ENCODE data around the gene TTLL6. TPM values are rescaled to one million over a fixed set of nuclear protein-coding genes. Genes with fewer than 3 reads are reported as not detected.

Gene TTLL6
- total RNA-seq, 1 experiment from 2014 or later: 3.4 TPM

DNA sequence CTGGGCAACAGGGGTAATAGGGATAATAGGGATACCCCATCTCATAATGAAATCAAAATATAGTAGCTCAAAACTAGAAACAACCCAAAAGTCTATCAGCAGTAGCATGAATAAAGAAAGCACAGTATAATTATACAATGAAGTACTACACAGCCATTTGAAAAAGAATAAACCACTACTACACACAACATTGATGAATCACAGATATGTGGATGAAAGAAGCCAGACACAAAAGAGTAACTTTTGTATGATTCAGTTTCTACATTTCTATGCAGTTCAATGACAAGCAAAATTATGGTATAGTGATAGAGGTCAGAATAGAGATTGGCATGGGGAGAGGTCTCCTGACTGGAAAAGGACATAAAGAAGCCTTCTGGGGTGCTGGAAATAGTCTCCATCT is 85.7 kb downstream of the TTLL6 start (continued):
- TF ChIP-seq, protein P1, sequence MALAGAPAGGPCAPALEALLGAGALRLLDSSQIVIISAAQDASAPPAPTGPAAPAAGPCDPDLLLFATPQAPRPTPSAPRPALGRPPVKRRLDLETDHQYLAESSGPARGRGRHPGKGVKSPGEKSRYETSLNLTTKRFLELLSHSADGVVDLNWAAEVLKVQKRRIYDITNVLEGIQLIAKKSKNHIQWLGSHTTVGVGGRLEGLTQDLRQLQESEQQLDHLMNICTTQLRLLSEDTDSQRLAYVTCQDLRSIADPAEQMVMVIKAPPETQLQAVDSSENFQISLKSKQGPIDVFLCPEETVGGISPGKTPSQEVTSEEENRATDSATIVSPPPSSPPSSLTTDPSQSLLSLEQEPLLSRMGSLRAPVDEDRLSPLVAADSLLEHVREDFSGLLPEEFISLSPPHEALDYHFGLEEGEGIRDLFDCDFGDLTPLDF (CRISPR knock-in tag; IDR thresholded peaks at IDR 0.05): no peak
- TF ChIP-seq, protein P2, sequence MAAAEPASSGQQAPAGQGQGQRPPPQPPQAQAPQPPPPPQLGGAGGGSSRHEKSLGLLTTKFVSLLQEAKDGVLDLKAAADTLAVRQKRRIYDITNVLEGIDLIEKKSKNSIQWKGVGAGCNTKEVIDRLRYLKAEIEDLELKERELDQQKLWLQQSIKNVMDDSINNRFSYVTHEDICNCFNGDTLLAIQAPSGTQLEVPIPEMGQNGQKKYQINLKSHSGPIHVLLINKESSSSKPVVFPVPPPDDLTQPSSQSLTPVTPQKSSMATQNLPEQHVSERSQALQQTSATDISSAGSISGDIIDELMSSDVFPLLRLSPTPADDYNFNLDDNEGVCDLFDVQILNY (CRISPR knock-in tag; IDR thresholded peaks at IDR 0.05): no peak
- TF ChIP-seq RELA (CRISPR knock-in tag; IDR thresholded peaks at IDR 0.05; ENCODE audit: borderline replicate concordance) (no peak), PRRX2 (CRISPR knock-in tag; IDR thresholded peaks at IDR 0.05) (no peak), KAT7 (CRISPR knock-in tag; IDR thresholded peaks at IDR 0.05; ENCODE audit: borderline replicate concordance) (no peak)

DNA sequence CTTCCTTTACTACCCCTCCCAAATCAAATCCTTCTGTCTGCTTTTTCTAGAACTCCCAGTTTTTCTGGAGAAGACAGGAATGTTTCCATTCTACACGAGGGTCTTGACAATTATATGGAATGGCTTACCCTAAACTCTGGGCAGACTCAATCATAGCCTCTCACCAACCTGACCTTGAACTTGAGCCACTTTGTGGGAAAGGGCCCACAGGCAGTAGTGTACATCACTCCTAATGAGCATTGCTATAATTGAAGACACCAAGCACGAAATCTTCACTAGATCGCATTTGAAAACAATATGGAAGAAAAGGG is 86.8 kb downstream of the TTLL6 start:
- POLR2A ChIA-PET: no interaction called here
- H3K4me3 Mint-ChIP-seq: no peak overlapping the region
- no peak for ATAC-seq
- TF ChIP-seq FOXP1 (CRISPR knock-in tag; IDR thresholded peaks at IDR 0.05; ENCODE audit: borderline replicate concordance) (no peak), ZNF317 (CRISPR knock-in tag; IDR thresholded peaks at IDR 0.05; ENCODE audit: borderline replicate concordance, low read depth) (no peak), JAZF1 (CRISPR knock-in tag; IDR thresholded peaks at IDR 0.05) (no peak), CREM (CRISPR knock-in tag; IDR thresholded peaks at IDR 0.05) (no peak), CTCF (IDR thresholded peaks at IDR 0.05) (no peak), GTF2I (CRISPR knock-in tag; conservative IDR thresholded peaks at IDR 0.05) (no peak), ZNF396 (CRISPR knock-in tag; IDR thresholded peaks at IDR 0.05; ENCODE audit: borderline replicate concordance) (no peak), MXD4 (CRISPR knock-in tag; IDR thresholded peaks at IDR 0.05; ENCODE audit: borderline replicate concordance) (no peak), KAT7 (CRISPR knock-in tag; IDR thresholded peaks at IDR 0.05; ENCODE audit: borderline replicate concordance) (no peak), NFATC4 (CRISPR knock-in tag; IDR thresholded peaks at IDR 0.05) (no peak), SMAD3 (CRISPR knock-in tag; IDR thresholded peaks at IDR 0.05; ENCODE audit: borderline replicate concordance) (no peak)
- TF ChIP-seq, protein P3, sequence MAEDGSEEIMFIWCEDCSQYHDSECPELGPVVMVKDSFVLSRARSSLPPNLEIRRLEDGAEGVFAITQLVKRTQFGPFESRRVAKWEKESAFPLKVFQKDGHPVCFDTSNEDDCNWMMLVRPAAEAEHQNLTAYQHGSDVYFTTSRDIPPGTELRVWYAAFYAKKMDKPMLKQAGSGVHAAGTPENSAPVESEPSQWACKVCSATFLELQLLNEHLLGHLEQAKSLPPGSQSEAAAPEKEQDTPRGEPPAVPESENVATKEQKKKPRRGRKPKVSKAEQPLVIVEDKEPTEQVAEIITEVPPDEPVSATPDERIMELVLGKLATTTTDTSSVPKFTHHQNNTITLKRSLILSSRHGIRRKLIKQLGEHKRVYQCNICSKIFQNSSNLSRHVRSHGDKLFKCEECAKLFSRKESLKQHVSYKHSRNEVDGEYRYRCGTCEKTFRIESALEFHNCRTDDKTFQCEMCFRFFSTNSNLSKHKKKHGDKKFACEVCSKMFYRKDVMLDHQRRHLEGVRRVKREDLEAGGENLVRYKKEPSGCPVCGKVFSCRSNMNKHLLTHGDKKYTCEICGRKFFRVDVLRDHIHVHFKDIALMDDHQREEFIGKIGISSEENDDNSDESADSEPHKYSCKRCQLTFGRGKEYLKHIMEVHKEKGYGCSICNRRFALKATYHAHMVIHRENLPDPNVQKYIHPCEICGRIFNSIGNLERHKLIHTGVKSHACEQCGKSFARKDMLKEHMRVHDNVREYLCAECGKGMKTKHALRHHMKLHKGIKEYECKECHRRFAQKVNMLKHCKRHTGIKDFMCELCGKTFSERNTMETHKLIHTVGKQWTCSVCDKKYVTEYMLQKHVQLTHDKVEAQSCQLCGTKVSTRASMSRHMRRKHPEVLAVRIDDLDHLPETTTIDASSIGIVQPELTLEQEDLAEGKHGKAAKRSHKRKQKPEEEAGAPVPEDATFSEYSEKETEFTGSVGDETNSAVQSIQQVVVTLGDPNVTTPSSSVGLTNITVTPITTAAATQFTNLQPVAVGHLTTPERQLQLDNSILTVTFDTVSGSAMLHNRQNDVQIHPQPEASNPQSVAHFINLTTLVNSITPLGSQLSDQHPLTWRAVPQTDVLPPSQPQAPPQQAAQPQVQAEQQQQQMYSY (CRISPR knock-in tag; IDR thresholded peaks at IDR 0.05): no peak
- TF ChIP-seq, protein P4, sequence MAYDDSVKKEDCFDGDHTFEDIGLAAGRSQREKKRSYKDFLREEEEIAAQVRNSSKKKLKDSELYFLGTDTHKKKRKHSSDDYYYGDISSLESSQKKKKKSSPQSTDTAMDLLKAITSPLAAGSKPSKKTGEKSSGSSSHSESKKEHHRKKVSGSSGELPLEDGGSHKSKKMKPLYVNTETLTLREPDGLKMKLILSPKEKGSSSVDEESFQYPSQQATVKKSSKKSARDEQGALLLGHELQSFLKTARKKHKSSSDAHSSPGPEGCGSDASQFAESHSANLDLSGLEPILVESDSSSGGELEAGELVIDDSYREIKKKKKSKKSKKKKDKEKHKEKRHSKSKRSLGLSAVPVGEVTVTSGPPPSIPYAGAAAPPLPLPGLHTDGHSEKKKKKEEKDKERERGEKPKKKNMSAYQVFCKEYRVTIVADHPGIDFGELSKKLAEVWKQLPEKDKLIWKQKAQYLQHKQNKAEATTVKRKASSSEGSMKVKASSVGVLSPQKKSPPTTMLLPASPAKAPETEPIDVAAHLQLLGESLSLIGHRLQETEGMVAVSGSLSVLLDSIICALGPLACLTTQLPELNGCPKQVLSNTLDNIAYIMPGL (CRISPR knock-in tag; IDR thresholded peaks at IDR 0.05): no peak
- TF ChIP-seq, protein P5, sequence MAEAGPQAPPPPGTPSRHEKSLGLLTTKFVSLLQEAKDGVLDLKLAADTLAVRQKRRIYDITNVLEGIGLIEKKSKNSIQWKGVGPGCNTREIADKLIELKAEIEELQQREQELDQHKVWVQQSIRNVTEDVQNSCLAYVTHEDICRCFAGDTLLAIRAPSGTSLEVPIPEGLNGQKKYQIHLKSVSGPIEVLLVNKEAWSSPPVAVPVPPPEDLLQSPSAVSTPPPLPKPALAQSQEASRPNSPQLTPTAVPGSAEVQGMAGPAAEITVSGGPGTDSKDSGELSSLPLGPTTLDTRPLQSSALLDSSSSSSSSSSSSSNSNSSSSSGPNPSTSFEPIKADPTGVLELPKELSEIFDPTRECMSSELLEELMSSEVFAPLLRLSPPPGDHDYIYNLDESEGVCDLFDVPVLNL (CRISPR knock-in tag; IDR thresholded peaks at IDR 0.05; ENCODE audit: borderline replicate concordance, low read depth): no peak
- TF ChIP-seq, protein P6, sequence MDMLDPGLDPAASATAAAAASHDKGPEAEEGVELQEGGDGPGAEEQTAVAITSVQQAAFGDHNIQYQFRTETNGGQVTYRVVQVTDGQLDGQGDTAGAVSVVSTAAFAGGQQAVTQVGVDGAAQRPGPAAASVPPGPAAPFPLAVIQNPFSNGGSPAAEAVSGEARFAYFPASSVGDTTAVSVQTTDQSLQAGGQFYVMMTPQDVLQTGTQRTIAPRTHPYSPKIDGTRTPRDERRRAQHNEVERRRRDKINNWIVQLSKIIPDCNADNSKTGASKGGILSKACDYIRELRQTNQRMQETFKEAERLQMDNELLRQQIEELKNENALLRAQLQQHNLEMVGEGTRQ (CRISPR knock-in tag; IDR thresholded peaks at IDR 0.05): no peak
- TF ChIP-seq, protein P7, sequence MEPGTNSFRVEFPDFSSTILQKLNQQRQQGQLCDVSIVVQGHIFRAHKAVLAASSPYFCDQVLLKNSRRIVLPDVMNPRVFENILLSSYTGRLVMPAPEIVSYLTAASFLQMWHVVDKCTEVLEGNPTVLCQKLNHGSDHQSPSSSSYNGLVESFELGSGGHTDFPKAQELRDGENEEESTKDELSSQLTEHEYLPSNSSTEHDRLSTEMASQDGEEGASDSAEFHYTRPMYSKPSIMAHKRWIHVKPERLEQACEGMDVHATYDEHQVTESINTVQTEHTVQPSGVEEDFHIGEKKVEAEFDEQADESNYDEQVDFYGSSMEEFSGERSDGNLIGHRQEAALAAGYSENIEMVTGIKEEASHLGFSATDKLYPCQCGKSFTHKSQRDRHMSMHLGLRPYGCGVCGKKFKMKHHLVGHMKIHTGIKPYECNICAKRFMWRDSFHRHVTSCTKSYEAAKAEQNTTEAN (CRISPR knock-in tag; IDR thresholded peaks at IDR 0.05): no peak
- CTCF ChIA-PET: interaction anchor here (0.8 to 2.7 kb wide), 8 partner anchors 8 to 94 kb away, joined by 3 to 18 read pairs (median 4); no protein-coding TSS in a partner anchor
- no peak for DNase-seq (ENCODE audit: low spot score)
- H3K36me3 Mint-ChIP-seq: no peaks in the 10 kb centered on the region
- H3K9me3 Mint-ChIP-seq: no peaks in the 10 kb centered on the region
- H3K27me3 Mint-ChIP-seq (ENCODE audit: low read depth): peaks cover 100% of the 10 kb centered on the region
- peaks cover 37% of the 10 kb centered on the region for H3K4me1 Mint-ChIP-seq
- no peak overlapping the region for H3K27ac Mint-ChIP-seq

All from WTC11 (cell line).